ENCODE measurements around the gene PYGM. TPM values are rescaled to one million over a fixed set of nuclear protein-coding genes. Genes with fewer than 3 reads are reported as not detected.

PYGM gene
- total RNA-seq, 1 experiment from 2014 or later, result 3.6 TPM

GRCh38 chr11:64794526-64794925 lies 34.8 kb upstream of the PYGM start:
- Mint-ChIP-seq H3K36me3 (ENCODE audit: insufficient read depth in 1 of 3, low read depth in 3 of 3) (peaks cover 0 to 20% (median 11%) of the 10 kb centered on the region in 3 experiments; a peak in 5 of 7 replicates), H3K27ac (peak overlapping the region in 2 of 3 experiments; percentile 15 to 89; a peak in 3 of 7 replicates), H3K9me3 (no peaks in the 10 kb centered on the region), H3K27me3 (ENCODE audit: low read depth) (no peaks in the 10 kb centered on the region), H3K4me3 (no peak overlapping the region), H3K4me1 (no peaks in the 10 kb centered on the region)
- Histone ChIP-seq H2AK5ac (ENCODE audit: insufficient read length, low read length) (no peak overlapping the region), H2AFZ (ENCODE audit: low read length) (no peak overlapping the region), H2BK12ac (ENCODE audit: insufficient read length, low read depth, low read length) (no peak overlapping the region), H3K23me2 (ENCODE audit: insufficient read length, low read depth, low read length, poor library complexity, severe bottlenecking) (no peaks in the 10 kb centered on the region), H4K20me1 (ENCODE audit: control insufficient read depth, insufficient read depth, insufficient read length) (no peaks in the 10 kb centered on the region), H3K56ac (ENCODE audit: insufficient read length, low read depth, low read length) (no peak overlapping the region), H3K79me2 (ENCODE audit: insufficient read depth, low read length) (no peaks in the 10 kb centered on the region), H2BK5ac (ENCODE audit: insufficient read length, low read length) (no peak overlapping the region), H3K79me1 (ENCODE audit: insufficient read depth, low read depth, low read length, poor library complexity, severe bottlenecking) (no peaks in the 10 kb centered on the region), H4K91ac (ENCODE audit: insufficient read length, low read depth, low read length) (no peak overlapping the region), H3T11ph (ENCODE audit: low read length) (no peak overlapping the region), H2BK15ac (ENCODE audit: low read depth, low read length) (no peak overlapping the region), H3K27ac (ENCODE audit: insufficient read length, low read depth, low read length) (no peak overlapping the region), H4K5ac (ENCODE audit: insufficient read length, low read depth, low read length) (no peak overlapping the region), H3K9ac (ENCODE audit: extremely low read depth, insufficient read length, low read length) (no peak overlapping the region), H3K23ac (ENCODE audit: insufficient read length, low read depth, low read length) (no peak overlapping the region), H3K27me3 (ENCODE audit: insufficient read depth, low read length) (no peaks in the 10 kb centered on the region), H3K4ac (ENCODE audit: low read depth, low read length) (no peak overlapping the region), H3K14ac (ENCODE audit: insufficient read depth, low read length) (no peak overlapping the region), H2BK120ac (ENCODE audit: low read depth, low read length, poor library complexity, severe bottlenecking) (no peak overlapping the region), H3K18ac (ENCODE audit: insufficient read length, low read depth, low read length) (no peak overlapping the region), H4K8ac (replicated peaks; ENCODE audit: insufficient read length, low read depth, low read length) (no peak overlapping the region), H2BK20ac (ENCODE audit: low read depth, low read length, poor library complexity, severe bottlenecking) (no peak overlapping the region), H3K4me2 (ENCODE audit: insufficient read depth, insufficient read length, low read length) (no peak overlapping the region), H3K9me3 (ENCODE audit: control insufficient read depth, low read depth, low read length) (no peaks in the 10 kb centered on the region), H3K4me1 (ENCODE audit: insufficient read depth, low read length) (no peaks in the 10 kb centered on the region)
- TF ChIP-seq CTCF (conservative IDR thresholded peaks at IDR 0.05), result no peak
- no CpG with 5 or more reads among the region's 10 CpGs for WGBS (ENCODE audit: extremely low coverage, insufficient read length, low lambda C conversion rate)
- no peak for DNase-seq

Measured in H9 (cell line).